HG02840 (cell line): ENCODE results near the gene SDC3.

ENCODE experiments used
- ATAC-seq: cut with Tn5 transposase; IDR thresholded peaks from one replicate; pipeline ENCODE4 v1.9.1; 2021; ENCODE audit warnings: mild to moderate bottlenecking, moderate library complexity, moderate number of reproducible peaks; ENCODE audit not compliant: unreplicated experiment, low FRiP score

The SDC3 gene

GRCh38 chr1:30860320-30860652, 48.3 kb downstream of the SDC3 start:
- ATAC-seq = no peak

GRCh38 chr1:30857964-30858363, 50.6 kb downstream of the SDC3 start:
- ATAC-seq = no peak

GRCh38 chr1:30857062-30857461, 51.5 kb downstream of the SDC3 start:
- ATAC-seq = no peak

DNA sequence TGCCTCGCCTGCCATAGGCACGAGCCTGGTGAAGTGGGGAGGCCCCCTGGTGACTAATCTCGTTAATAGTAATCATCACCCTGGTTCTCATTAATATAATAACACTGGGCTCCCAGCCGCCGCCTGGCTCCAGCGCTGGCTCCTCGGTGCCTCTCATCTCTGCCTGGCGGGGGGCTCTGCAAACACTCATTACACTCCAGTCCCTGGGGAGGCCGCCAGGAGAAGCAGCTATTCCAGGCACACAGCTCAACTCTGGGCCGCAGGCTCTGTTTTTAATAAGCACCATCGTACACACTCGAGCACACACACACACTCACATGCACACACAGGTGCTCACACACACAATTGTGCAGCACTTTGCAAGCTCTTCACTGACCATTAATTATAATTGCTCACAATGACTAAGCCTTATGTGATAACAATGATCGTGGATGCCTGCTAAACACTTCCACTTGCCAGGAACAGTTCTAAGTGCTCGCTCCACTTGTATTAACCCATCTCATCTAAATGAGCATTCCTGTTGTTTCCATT, 52.2 kb downstream of the SDC3 start:
- no peak for ATAC-seq

- ATAC-seq = no peak
Observed at GRCh38 chr1:30855686-30856259, 52.8 kb downstream of the SDC3 start.

- ATAC-seq = no peak
Observed at GRCh38 chr1:30853350-30853749, 55.2 kb downstream of the SDC3 start.

DNA sequence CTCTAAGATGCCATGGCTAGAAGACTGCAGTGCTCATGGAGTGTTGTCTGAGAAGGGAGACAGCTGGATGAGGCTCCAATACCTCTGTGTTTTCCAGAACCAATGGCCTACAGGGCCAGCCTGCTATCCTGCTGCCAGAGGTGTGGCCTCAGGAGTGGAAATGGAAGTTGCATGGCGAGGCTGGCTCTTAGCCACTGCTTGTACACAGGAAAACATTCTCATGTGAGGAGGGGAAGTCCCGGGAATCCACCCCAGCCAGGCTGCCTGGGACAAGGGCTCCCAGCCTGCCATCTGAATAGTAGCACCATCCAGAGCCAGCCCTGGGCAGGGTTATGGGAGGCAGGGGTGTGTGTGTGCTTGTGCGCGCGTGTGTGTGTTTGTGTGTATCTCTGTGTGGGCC, 56.5 kb downstream of the SDC3 start:
- ATAC-seq = no peak

DNA sequence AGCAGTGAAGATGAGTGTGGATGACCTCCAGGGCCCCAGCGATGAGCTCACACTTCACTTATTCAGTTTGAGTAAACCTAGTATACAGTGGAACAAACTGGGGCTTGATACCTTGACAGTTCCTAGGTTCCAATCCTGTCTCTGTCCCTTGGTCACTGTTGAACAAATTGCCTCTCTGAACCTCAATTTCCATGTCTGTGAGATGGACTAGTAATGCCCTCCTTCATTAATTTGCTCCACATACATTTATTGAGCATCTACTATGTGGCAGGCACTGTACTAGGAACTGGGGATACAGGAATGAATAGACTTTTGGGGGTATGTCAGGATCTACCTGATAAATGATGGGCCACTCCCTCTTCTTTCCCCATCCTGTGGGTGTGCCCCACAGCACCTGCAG, 57.3 kb downstream of the SDC3 start:
- no peak for ATAC-seq

DNA sequence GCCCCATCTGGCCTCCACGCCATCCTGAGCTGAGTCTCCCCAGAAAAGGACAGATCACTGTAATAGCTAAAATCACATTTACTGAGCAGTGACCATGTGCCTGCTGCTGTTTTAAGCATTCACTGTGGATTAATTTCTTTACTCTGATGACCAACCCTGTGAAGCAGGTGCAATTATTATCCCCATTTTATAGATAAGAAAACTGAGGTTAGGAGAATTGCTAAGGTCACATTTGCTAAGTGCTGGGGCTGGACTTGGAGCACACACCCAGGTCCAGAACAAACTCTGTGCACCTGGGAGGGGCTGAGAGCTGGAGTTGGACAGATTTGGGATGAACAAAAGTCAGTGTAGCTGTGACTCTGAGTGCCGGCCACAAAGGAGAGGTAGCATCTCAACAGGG, 58.0 kb downstream of the SDC3 start:
- ATAC-seq = no peak

- ATAC-seq = no peak
Observed at GRCh38 chr1:30848130-30848529, 60.4 kb downstream of the SDC3 start.

- no peak for ATAC-seq
Observed at GRCh38 chr1:30847358-30847972, 61.1 kb downstream of the SDC3 start.

DNA sequence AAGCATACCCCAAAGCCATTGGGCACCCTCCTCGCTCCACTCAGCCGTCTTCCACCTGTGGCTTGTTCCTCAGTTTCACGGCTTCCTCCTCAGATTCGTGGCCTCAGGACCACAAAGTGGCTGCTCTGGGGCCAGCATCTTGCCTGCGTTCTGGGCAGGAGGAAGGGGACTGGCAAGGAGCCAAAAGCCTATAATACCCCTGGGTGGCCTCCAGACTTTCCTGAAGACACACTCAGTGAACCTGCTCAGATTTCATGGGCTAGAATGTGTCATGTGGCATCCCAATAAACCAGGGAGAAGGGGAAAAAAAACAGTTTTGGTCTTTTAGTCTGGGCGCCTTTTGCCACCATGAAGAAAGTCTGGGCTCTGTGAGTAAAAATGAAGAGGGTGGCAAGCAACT, 62.0 kb downstream of the SDC3 start:
- ATAC-seq = no peak

- no peak for ATAC-seq
Observed at GRCh38 chr1:30845904-30846290, 62.7 kb downstream of the SDC3 start.

GRCh38 chr1:30845237-30845903, 63.2 kb downstream of the SDC3 start:
- no peak for ATAC-seq

DNA sequence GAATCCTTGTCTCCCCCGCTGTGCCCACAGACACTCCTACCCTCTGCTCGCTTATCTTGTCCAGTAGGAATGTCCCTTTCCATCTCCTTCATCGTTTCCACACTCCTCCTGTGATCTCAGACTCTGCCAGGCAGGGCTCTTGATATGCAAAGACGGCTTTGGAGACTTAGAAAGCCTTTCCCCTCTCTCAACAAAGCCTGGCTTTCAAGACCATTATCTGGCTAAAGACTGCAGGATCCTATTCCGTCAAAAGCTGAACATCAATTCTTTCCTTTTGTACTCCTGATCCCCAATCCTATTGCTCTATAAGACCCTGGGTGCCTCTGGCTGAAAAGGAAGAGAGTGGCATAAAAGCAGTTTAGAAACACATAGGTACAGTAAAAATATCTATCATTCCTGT, 63.9 kb downstream of the SDC3 start:
- ATAC-seq = no peak

GRCh38 chr1:30842697-30843354, 65.7 kb downstream of the SDC3 start:
- no peak for ATAC-seq

GRCh38 chr1:30840904-30841598, 67.5 kb downstream of the SDC3 start:
- ATAC-seq = no peak

DNA sequence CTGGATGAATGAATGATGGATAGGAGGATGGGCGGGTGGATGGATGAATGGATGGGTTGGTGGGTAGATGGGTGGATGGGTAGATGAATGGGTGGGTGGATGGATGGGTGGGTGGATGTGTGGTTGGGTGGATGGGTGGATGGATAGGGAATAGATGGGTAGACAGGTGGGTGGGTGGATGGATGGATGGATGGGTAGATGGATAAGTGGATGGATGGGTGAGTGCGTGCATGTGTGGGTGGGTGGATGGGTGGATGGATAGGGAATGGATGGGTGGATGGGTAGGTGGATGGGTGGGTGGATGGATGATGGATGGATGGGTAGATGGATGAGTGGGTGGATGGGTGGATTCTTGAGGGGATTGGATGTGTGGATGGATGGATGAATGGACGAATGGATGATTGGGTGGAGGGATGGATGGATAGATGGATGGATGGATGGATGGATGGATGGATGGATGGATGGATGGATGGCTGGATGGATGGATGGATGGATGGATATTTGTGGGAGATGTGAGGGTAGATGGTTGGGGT, 68.7 kb downstream of the SDC3 start:
- no peak for ATAC-seq

GRCh38 chr1:30838996-30839395, 69.6 kb downstream of the SDC3 start:
- ATAC-seq = no peak

GRCh38 chr1:30837653-30838052, 70.9 kb downstream of the SDC3 start:
- ATAC-seq = no peak

DNA sequence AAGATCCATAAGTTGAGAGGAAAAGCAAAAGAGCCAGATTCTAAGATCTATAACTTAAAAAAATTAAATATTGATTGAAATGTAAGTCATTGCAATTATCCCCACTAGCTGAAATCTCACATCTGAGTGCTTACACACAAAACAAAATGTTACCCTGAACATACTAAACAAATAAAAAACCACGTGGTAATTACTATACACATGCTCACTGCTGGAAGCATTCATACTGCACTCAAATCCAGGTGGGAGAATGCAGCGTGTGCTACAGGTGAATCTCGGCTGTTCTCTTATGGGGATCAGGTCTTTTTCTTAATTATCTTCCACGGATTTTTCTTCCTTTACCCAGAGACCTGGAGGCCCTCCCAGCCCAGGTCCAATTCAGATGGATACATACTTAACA, 74.3 kb downstream of the SDC3 start:
- no peak for ATAC-seq
